NK-92 (cell line): ENCODE measurements around the gene ASCC2.
"Not testable (repeated sequence)": the region's sequence is repeated elsewhere in the genome, so short reads cannot be mapped to it uniquely, and the experiment has no call there.

Experiments used
- DNase-seq: peaks from one replicate; lab custom pipeline; 2025; ENCODE audit not compliant: unreplicated experiment; lab: John Stamatoyannopoulos, UW

Gene ASCC2

GRCh38 chr22:29855611-29856181 lies 17.6 kb upstream of the ASCC2 start:
- no peak for DNase-seq

- no peak for DNase-seq
These were observed 16.4 kb upstream of the ASCC2 start for GRCh38 chr22:29854432-29854831.

- DNase-seq: no peak
These were observed 10.0 kb upstream of the ASCC2 start for GRCh38 chr22:29848111-29848510.

GRCh38 chr22:29846290-29846689 lies 8.2 kb upstream of the ASCC2 start:
- no peak for DNase-seq

GRCh38 chr22:29842740-29843139 lies 4.7 kb upstream of the ASCC2 start:
- no peak for DNase-seq

GRCh38 chr22:29842172-29842571 lies 4.1 kb upstream of the ASCC2 start:
- no peak for DNase-seq

GRCh38 chr22:29840498-29840897 lies 2.4 kb upstream of the ASCC2 start:
- no peak for DNase-seq

- DNase-seq: no peak
These were observed 965 bp upstream of the ASCC2 start for GRCh38 chr22:29839039-29839438.

GRCh38 chr22:29838599-29838956 lies 504 bp upstream of the ASCC2 start:
- DNase-seq: no peak

GRCh38 chr22:29836791-29837370 lies 1.2 kb downstream of the ASCC2 start:
- not testable (repeated sequence) for DNase-seq

GRCh38 chr22:29834046-29834445 lies 4.0 kb downstream of the ASCC2 start:
- DNase-seq: no peak

GRCh38 chr22:29833392-29833965 lies 4.6 kb downstream of the ASCC2 start:
- no peak for DNase-seq

GRCh38 chr22:29831958-29832357 lies 6.1 kb downstream of the ASCC2 start:
- no peak for DNase-seq

GRCh38 chr22:29831186-29831921 lies 6.7 kb downstream of the ASCC2 start:
- DNase-seq: no peak

GRCh38 chr22:29830585-29830984 lies 7.5 kb downstream of the ASCC2 start:
- no peak for DNase-seq

GRCh38 chr22:29827726-29828125 lies 10.3 kb downstream of the ASCC2 start:
- not testable (repeated sequence) for DNase-seq

- no peak for DNase-seq
These were observed 11.0 kb downstream of the ASCC2 start for GRCh38 chr22:29827091-29827490.

- no peak for DNase-seq
These were observed 12.5 kb downstream of the ASCC2 start for GRCh38 chr22:29825578-29825977.

- no peak for DNase-seq
These were observed 13.4 kb downstream of the ASCC2 start for GRCh38 chr22:29824677-29825076.

GRCh38 chr22:29821291-29822016 lies 16.6 kb downstream of the ASCC2 start:
- DNase-seq: no peak

- DNase-seq: no peak
These were observed 17.1 kb downstream of the ASCC2 start for GRCh38 chr22:29820961-29821290.

GRCh38 chr22:29819501-29819900 lies 18.6 kb downstream of the ASCC2 start:
- DNase-seq: no peak
